ENCODE measurements around the gene CAP2.
A peak's percentile ranks its signal among the peaks of the same experiment; 100 is the strongest.
"Not testable (repeated sequence)": the region's sequence is repeated elsewhere in the genome, so short reads cannot be mapped to it uniquely, and the experiment has no call there.

Gene CAP2

GRCh38 chr6:17506962-17507361 lies 113.6 kb downstream of the CAP2 start:
- DNase-seq = no peak

GRCh38 chr6:17511084-17511483 lies 117.7 kb downstream of the CAP2 start:
- DNase-seq = no peak

GRCh38 chr6:17511580-17511979 lies 118.2 kb downstream of the CAP2 start:
- DNase-seq = no peak

GRCh38 chr6:17519120-17519519 lies 125.7 kb downstream of the CAP2 start:
- no peak for DNase-seq

GRCh38 chr6:17525637-17526036 lies 132.2 kb downstream of the CAP2 start:
- no peak for DNase-seq

- no peak for DNase-seq
These were observed 133.7 kb downstream of the CAP2 start for GRCh38 chr6:17527076-17527475.

- no peak for DNase-seq
These were observed 137.0 kb downstream of the CAP2 start for GRCh38 chr6:17530321-17530835.

GRCh38 chr6:17536586-17536985 lies 143.2 kb downstream of the CAP2 start:
- DNase-seq = no peak

- DNase-seq = peak; percentile 12
These were observed 148.8 kb downstream of the CAP2 start for GRCh38 chr6:17542243-17542642.

- DNase-seq = not testable (repeated sequence)
These were observed 152.3 kb downstream of the CAP2 start for GRCh38 chr6:17545681-17546080.

- DNase-seq = no peak
These were observed 158.1 kb downstream of the CAP2 start for GRCh38 chr6:17551383-17551958.

GRCh38 chr6:17552861-17553260 lies 159.5 kb downstream of the CAP2 start:
- DNase-seq = no peak

GRCh38 chr6:17556014-17556413 lies 162.6 kb downstream of the CAP2 start:
- no peak for DNase-seq

GRCh38 chr6:17562636-17563035 lies 169.2 kb downstream of the CAP2 start:
- DNase-seq = no peak

- no peak for DNase-seq
These were observed 172.0 kb downstream of the CAP2 start for GRCh38 chr6:17565399-17565798.

GRCh38 chr6:17574866-17575560 lies 181.6 kb downstream of the CAP2 start:
- no peak for DNase-seq

- no peak for DNase-seq
These were observed 183.7 kb downstream of the CAP2 start for GRCh38 chr6:17577059-17577458.

- no peak for DNase-seq
These were observed 187.2 kb downstream of the CAP2 start for GRCh38 chr6:17580518-17581048.

- DNase-seq = not testable (repeated sequence)
These were observed 187.9 kb downstream of the CAP2 start for GRCh38 chr6:17581282-17581681.

GRCh38 chr6:17583811-17584210 lies 190.4 kb downstream of the CAP2 start:
- DNase-seq = no peak

- DNase-seq = peak; percentile 79
These were observed 190.9 kb downstream of the CAP2 start for GRCh38 chr6:17584241-17584803.

GRCh38 chr6:17585766-17586490 lies 192.5 kb downstream of the CAP2 start:
- DNase-seq = no peak

GRCh38 chr6:17586623-17587022 lies 193.2 kb downstream of the CAP2 start:
- DNase-seq = not testable (repeated sequence)

Measured in NCI-H1092 treated with DMSO at 0.1 percent for 48 hours (cell line).